OCI-LY1 (cell line): ENCODE data around the gene MME.

Experiments
- EZH2 ChIP-seq: fragments of 200-600 bp; sonication (generic), shearing (Covaris generic); IDR thresholded peaks from 2 replicates; pipeline ENCODE4 v1.8.0; 2017; ENCODE audit warnings: borderline replicate concordance, mixed run types, mild to moderate bottlenecking, antibody characterized with exemption, low read length, moderate library complexity, mixed read lengths
- TF ChIP-seq, protein P1 (sequence below): fragments of 200-600 bp; sonication (generic), shearing (Covaris generic); IDR thresholded peaks from 2 replicates; pipeline ENCODE4 v1.5.1; 2017; ENCODE audit warnings: mild to moderate bottlenecking, antibody characterized with exemption, low read length, moderate library complexity, mixed read lengths

DNA sequence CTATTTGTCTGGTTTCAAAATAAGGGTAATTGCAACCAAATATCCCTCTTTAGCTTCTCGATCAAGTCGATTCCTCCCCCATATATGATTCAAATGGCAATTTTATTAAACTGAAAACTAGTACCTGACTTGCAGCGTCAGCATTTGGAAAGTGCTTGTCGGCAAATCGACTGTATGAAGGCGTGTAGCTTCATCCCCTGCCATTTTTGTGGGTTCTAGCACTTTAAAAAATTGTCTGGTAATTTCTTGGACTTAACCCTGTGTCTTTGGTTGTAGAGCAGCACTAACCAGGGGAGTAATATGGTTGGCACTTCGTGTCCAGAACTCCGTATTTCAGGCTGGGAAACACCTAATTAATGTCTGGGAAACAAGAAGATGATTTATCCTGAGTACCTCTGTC lies 573 bp downstream of the MME start:
- no peak for TF ChIP-seq EZH2
- TF ChIP-seq, protein P1, sequence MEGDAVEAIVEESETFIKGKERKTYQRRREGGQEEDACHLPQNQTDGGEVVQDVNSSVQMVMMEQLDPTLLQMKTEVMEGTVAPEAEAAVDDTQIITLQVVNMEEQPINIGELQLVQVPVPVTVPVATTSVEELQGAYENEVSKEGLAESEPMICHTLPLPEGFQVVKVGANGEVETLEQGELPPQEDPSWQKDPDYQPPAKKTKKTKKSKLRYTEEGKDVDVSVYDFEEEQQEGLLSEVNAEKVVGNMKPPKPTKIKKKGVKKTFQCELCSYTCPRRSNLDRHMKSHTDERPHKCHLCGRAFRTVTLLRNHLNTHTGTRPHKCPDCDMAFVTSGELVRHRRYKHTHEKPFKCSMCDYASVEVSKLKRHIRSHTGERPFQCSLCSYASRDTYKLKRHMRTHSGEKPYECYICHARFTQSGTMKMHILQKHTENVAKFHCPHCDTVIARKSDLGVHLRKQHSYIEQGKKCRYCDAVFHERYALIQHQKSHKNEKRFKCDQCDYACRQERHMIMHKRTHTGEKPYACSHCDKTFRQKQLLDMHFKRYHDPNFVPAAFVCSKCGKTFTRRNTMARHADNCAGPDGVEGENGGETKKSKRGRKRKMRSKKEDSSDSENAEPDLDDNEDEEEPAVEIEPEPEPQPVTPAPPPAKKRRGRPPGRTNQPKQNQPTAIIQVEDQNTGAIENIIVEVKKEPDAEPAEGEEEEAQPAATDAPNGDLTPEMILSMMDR = no peak
